ENCODE data around the gene OR5C1. TPM values are rescaled to one million over a fixed set of nuclear protein-coding genes. Genes with fewer than 3 reads are reported as not detected.

The OR5C1 gene
- total and polyA plus RNA-seq, 4 donors = not detected

GRCh38 chr9:122777052-122777451, 11.7 kb upstream of the OR5C1 start (continued):
- TF ChIP-seq ZBTB33 (IDR thresholded peaks at IDR 0.05) (no peak), FOXA2 (IDR thresholded peaks at IDR 0.05) (no peak), YY1 (IDR thresholded peaks at IDR 0.05) (no peak), SP1 (IDR thresholded peaks at IDR 0.05) (no peak), FOXA1 (IDR thresholded peaks at IDR 0.05) (no peak), HNF4G (IDR thresholded peaks at IDR 0.05) (no peak), ATF3 (IDR thresholded peaks at IDR 0.05) (no peak), MAX (IDR thresholded peaks at IDR 0.05) (no peak), GABPA (IDR thresholded peaks at IDR 0.05 in 1 of 2, conservative IDR thresholded peaks at IDR 0.05 in 1 of 2) (no peak)

GRCh38 chr9:122777935-122778627, 10.7 kb upstream of the OR5C1 start:
- H3K27me3 ChIP-seq (ENCODE audit: control insufficient read depth in 4 of 4, insufficient read depth in 4 of 4, low read length in 3 of 4) = no peaks in the 10 kb centered on the region
- H3K4me3 ChIP-seq (ENCODE audit: low read depth in 1 of 3, low read length in 3 of 3) = no peak overlapping the region
- no peaks in the 10 kb centered on the region for H3K4me1 ChIP-seq (ENCODE audit: control insufficient read depth in 4 of 4, insufficient read depth in 4 of 4, low read length in 3 of 4)
- no peak for DNase-seq (ENCODE audit: low spot score)
- H3K9ac ChIP-seq (ENCODE audit: low read depth in 1 of 2, low read length in 2 of 2) = no peak overlapping the region
- peaks cover 0 to 4% (median 2%) of the 10 kb centered on the region in 4 donors for H3K9me3 ChIP-seq (ENCODE audit: control insufficient read depth in 4 of 4, low read length in 3 of 4)
- no peak overlapping the region for H3K27ac ChIP-seq (ENCODE audit: low read depth in 1 of 2, low read length in 2 of 2)
- H3K36me3 ChIP-seq (ENCODE audit: control insufficient read depth in 4 of 4, insufficient read depth in 3 of 4, low read depth in 1 of 4, low read length in 3 of 4) = no peaks in the 10 kb centered on the region
- TF ChIP-seq EGR1 (IDR thresholded peaks at IDR 0.05; ENCODE audit: low read depth in 2 of 2) = no peak
- no peak for TF ChIP-seq FOXA1 (IDR thresholded peaks at IDR 0.05)
- TF ChIP-seq FOXA2 (IDR thresholded peaks at IDR 0.05) = no peak
- no peak for TF ChIP-seq ZBTB33 (IDR thresholded peaks at IDR 0.05)
- no peak for TF ChIP-seq RXRA (IDR thresholded peaks at IDR 0.05)
- WGBS = 79% methylated on average over 3 of the region's 3 CpGs

- WGBS = 85% methylated on average over 3 of the region's 3 CpGs
- TF ChIP-seq TAF1 (conservative IDR thresholded peaks at IDR 0.05) (no peak), GABPA (IDR thresholded peaks at IDR 0.05 in 1 of 2, conservative IDR thresholded peaks at IDR 0.05 in 1 of 2) (no peak), EGR1 (IDR thresholded peaks at IDR 0.05; ENCODE audit: low read depth in 2 of 2) (no peak), HNF4G (IDR thresholded peaks at IDR 0.05) (no peak), CTCF (IDR thresholded peaks at IDR 0.05; ENCODE audit: low read depth, low read length, missing input control) (no peak), SP1 (IDR thresholded peaks at IDR 0.05) (no peak), RXRA (IDR thresholded peaks at IDR 0.05) (no peak), NR2F2 (IDR thresholded peaks at IDR 0.05) (no peak), REST (IDR thresholded peaks at IDR 0.05) (no peak), FOXA2 (IDR thresholded peaks at IDR 0.05) (no peak), RAD21 (IDR thresholded peaks at IDR 0.05) (no peak), FOXA1 (IDR thresholded peaks at IDR 0.05) (no peak), JUND (IDR thresholded peaks at IDR 0.05) (no peak), YY1 (IDR thresholded peaks at IDR 0.05) (no peak), ZBTB33 (IDR thresholded peaks at IDR 0.05) (no peak)
Observed at GRCh38 chr9:122779181-122779580, 9.6 kb upstream of the OR5C1 start.

More at GRCh38 chr9:122779181-122779580, 9.6 kb upstream of the OR5C1 start:
- Histone ChIP-seq H3K9me3 (ENCODE audit: control insufficient read depth in 4 of 4, low read length in 3 of 4) (peaks cover 0 to 2% (median 0%) of the 10 kb centered on the region in 4 donors), H3K9ac (ENCODE audit: low read depth in 1 of 2, low read length in 2 of 2) (no peak overlapping the region), H3K36me3 (ENCODE audit: control insufficient read depth in 4 of 4, insufficient read depth in 3 of 4, low read depth in 1 of 4, low read length in 3 of 4) (no peaks in the 10 kb centered on the region), H3K27me3 (ENCODE audit: control insufficient read depth in 4 of 4, insufficient read depth in 4 of 4, low read length in 3 of 4) (no peaks in the 10 kb centered on the region), H3K4me1 (ENCODE audit: control insufficient read depth in 4 of 4, insufficient read depth in 4 of 4, low read length in 3 of 4) (no peaks in the 10 kb centered on the region), H3K4me3 (ENCODE audit: low read depth in 1 of 3, low read length in 3 of 3) (no peak overlapping the region), H3K27ac (ENCODE audit: low read depth in 1 of 2, low read length in 2 of 2) (no peak overlapping the region)
- no peak for DNase-seq (ENCODE audit: low spot score)

Measured in liver (tissue), 9 donors.